Stimulated activated effector memory CD8-positive, alpha-beta T cell treated with anti-CD3 and anti-CD28 coated beads, Interleukin-12 subunit alpha, Interleukin-12 subunit beta, amount 100 ng/mL, for 72 hours (primary cell): ENCODE data around the gene POTEG.
"Not testable (repeated sequence)": the region's sequence is repeated elsewhere in the genome, so short reads cannot be mapped to it uniquely, and the experiment has no call there.

Experiments
- ATAC-seq: fragments of 150-1000 bp; cut with Tn5 transposase; 2 replicates; pipeline ENCODE4 v1.10.0; 2021
- DNase-seq, 2 donors: peaks; one replicate each; pipeline ENCODE4 v3.0.0; 2021 to 2022; ENCODE audit warnings: low spot score in 2 of 2
- H3K27ac Mint-ChIP-seq: one replicate; pipeline ENCODE4 v1.8.0; 2022; ENCODE audit warnings: mild to moderate bottlenecking, mixed read lengths
- H3K36me3 Mint-ChIP-seq: one replicate; pipeline ENCODE4 v1.8.0; 2022; ENCODE audit warnings: mild to moderate bottlenecking, mixed read lengths
- H3K4me1 Mint-ChIP-seq: one replicate; pipeline ENCODE4 v1.8.0; 2022; ENCODE audit warnings: mixed read lengths
- H3K4me3 Mint-ChIP-seq: one replicate; pipeline ENCODE4 v1.8.0; 2022; ENCODE audit warnings: mild to moderate bottlenecking, mixed read lengths
- H3K9me3 Mint-ChIP-seq: one replicate; pipeline ENCODE4 v1.8.0; 2022; ENCODE audit warnings: mixed read lengths

Gene POTEG

DNA sequence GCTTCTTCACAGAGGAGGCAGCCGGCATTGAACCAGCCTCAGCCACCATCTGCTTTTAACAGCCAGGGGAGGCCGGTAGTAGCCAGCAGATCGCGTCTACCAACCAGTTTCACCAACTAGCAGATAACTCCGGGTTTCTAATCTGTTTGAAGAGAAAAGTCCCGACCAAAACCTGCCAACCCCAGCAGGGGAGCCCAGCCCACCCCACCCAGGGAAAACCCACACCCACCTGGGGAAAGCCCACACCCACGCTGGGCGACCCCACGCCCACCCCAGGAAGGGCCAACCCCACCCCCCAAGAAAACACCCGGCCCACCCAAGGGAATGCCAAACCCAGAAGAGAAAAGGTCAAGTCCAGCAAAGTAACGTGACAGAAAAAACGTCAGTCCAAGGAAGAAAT, at the start of gene POTEG:
Gene POTEG, minus strand, starts transcription at position 101 of the 400 bp plus-strand sequence. Its CDS starts 52 bp downstream, at position 49.
- not testable (repeated sequence) for H3K27ac Mint-ChIP-seq, DNase-seq, H3K4me1 Mint-ChIP-seq

GRCh38 chr14:19482093-19482492, 48.0 kb upstream of the POTEG start:
- ATAC-seq, H3K36me3 Mint-ChIP-seq, H3K4me3 Mint-ChIP-seq, H3K4me1 Mint-ChIP-seq, DNase-seq, H3K9me3 Mint-ChIP-seq, H3K27ac Mint-ChIP-seq: not testable (repeated sequence)

More for the DNA sequence above, at the start of gene POTEG:
- ATAC-seq, H3K9me3 Mint-ChIP-seq, H3K4me3 Mint-ChIP-seq, H3K36me3 Mint-ChIP-seq: not testable (repeated sequence)

DNA sequence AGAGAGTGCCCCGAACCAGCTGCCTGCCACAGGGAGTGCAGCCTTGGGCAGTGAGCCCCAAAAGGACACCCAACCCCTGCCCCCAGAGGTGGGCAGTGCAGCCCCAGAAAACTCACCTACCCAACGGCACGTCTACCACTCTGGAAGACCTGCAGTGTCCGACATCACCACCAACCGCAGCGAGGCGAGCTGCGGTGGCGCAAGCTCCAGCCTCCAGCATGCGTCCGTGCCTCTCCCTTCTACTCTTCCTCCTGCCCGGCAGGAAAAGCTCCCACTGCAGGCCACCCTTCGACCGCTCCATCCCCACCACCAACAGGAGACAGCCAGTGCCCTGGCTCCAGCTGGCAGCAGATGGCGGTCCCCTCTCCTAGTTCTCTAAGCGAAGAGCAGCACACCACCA, 47.3 kb upstream of the POTEG start:
- H3K4me3 Mint-ChIP-seq, ATAC-seq, H3K4me1 Mint-ChIP-seq, H3K9me3 Mint-ChIP-seq, H3K27ac Mint-ChIP-seq, DNase-seq, H3K36me3 Mint-ChIP-seq: not testable (repeated sequence)

DNA sequence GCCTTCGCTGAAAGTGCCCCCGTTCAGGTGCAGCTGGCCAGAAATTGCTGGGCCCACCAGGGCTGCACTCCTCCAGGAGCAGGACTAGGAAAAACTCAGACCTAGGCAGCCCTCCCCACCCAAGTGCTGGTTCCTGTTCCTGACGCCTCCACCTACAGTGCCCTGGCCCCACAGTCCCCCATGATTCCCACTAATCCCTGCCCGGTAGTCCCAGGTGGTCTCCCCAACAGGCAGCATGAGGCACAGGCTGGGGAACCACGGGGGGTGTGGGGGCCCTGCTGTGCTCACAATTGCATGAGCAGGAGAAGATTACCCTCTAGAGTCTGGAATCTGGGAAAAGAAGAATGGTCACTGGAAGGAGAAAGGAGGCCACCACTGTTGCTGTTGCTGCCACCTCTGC, 46.4 kb upstream of the POTEG start:
- H3K4me3 Mint-ChIP-seq, H3K9me3 Mint-ChIP-seq, H3K27ac Mint-ChIP-seq, H3K36me3 Mint-ChIP-seq, DNase-seq, H3K4me1 Mint-ChIP-seq: not testable (repeated sequence)
- ATAC-seq = peak; percentile 33

DNA sequence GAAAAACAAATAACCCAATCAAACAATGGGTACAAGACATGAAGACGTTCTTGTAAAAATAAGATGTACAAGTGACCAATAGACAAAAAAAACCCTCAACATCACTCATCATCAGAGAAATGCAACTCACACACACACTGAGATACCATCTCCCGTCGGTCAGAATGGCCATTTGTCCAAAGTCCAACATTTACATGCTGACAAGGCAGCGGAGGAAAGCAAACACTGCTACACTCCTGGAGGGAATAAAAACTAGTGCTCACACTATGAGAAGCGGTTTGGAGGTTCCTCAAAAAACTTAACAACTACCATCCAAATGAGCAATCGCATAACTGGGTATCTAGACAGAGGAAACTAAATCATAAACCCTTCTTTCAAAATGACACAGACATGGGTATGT, 11.6 kb upstream of the POTEG start:
- H3K4me3 Mint-ChIP-seq, H3K36me3 Mint-ChIP-seq, DNase-seq, H3K27ac Mint-ChIP-seq, H3K9me3 Mint-ChIP-seq, H3K4me1 Mint-ChIP-seq, ATAC-seq: not testable (repeated sequence)

DNA sequence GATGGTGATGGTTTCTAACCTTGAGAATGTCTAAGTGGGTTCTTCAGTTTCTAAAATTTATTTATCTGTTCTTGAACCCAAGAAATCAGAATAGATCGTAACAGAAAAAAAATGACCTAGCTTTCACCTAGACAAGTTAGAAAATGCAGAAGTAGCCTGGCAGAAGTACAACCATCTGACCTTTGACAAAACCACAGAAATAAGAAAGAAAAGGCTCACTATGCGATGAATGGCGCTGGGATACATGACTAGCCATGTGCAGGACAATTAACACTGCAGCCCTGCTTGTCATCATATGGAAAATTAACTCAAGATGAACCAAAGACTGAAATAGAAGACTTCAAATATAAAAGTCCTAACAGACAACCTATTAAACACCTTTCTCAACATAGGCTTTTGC, 5.7 kb upstream of the POTEG start:
- H3K4me1 Mint-ChIP-seq, H3K27ac Mint-ChIP-seq, H3K9me3 Mint-ChIP-seq, ATAC-seq, H3K36me3 Mint-ChIP-seq, DNase-seq, H3K4me3 Mint-ChIP-seq: not testable (repeated sequence)

GRCh38 chr14:19439219-19439618, 5.1 kb upstream of the POTEG start:
- not testable (repeated sequence) for H3K27ac Mint-ChIP-seq, H3K4me1 Mint-ChIP-seq, H3K36me3 Mint-ChIP-seq, ATAC-seq, H3K4me3 Mint-ChIP-seq, H3K9me3 Mint-ChIP-seq, DNase-seq

GRCh38 chr14:19437126-19437443, 2.9 kb upstream of the POTEG start:
- H3K4me3 Mint-ChIP-seq, DNase-seq, H3K36me3 Mint-ChIP-seq, H3K4me1 Mint-ChIP-seq, H3K9me3 Mint-ChIP-seq, H3K27ac Mint-ChIP-seq: not testable (repeated sequence)
- peak; percentile 43 for ATAC-seq

DNA sequence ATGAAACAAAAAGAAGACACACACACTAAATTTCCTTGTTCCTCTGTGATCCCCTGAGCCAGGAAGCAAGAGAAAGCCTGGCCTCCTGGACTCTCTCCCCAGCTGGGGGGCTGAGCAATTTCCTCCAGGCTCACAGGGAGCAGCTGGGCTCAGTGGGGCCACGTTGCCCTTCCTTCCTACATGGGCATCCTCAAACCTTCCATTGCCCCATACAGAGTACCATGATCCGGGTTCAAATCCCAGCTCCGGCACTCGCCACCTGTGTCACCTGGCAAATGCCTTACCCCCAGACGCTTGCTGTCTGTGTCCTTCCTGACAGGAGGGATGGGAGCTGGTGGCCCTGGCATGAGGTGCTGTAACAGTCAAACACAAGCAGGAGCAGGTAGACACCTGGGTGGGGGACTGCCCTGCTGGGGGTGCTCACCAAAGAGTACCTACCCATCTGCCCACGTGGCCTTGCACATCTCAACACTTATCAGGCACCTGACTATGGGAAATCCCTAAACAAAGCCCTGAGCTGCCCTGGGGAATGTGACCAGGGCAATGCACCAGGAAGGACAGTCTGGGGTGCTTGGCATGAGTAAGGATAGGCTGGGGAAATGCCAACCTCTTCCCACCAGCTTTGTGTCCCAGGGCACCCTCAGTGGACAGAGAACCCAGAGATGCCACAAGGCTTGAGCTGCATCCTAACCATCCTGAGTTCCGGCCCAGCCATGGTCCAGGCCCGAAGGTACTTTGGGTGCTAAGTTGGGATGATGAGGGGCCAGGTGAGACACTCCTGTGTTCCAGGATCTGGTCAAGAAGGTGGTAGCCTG, 2.4 kb upstream of the POTEG start:
- not testable (repeated sequence) for DNase-seq, H3K27ac Mint-ChIP-seq, H3K9me3 Mint-ChIP-seq, H3K4me3 Mint-ChIP-seq, H3K36me3 Mint-ChIP-seq, H3K4me1 Mint-ChIP-seq
- ATAC-seq = peak; percentile 53

GRCh38 chr14:19435852-19436251, 1.7 kb upstream of the POTEG start:
- H3K27ac Mint-ChIP-seq, H3K4me1 Mint-ChIP-seq, H3K36me3 Mint-ChIP-seq, H3K4me3 Mint-ChIP-seq, DNase-seq, ATAC-seq, H3K9me3 Mint-ChIP-seq: not testable (repeated sequence)

GRCh38 chr14:19434891-19435290, 750 bp upstream of the POTEG start:
- DNase-seq, H3K9me3 Mint-ChIP-seq, H3K36me3 Mint-ChIP-seq, H3K4me3 Mint-ChIP-seq, ATAC-seq, H3K4me1 Mint-ChIP-seq, H3K27ac Mint-ChIP-seq: not testable (repeated sequence)

DNA sequence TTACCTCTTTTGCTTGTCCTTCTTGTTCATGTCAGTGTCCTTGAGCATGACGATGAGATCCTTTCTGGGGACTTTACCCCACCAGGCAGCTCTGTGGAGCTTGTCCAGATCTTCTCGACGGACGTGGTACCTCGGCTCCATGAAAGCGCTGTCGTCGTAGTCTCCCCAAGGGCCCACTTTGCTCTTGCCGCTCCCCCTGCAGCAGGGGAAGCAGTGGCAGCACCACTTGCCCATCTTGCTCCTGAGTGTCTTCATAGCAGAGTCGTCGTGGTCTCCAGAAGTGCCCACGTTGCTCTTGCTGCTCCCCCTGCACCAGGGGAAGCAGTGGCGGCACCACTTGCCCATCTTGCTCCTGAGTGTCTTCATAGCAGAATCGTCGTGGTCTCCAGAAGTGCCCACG, 376 bp downstream of the POTEG start:
- H3K36me3 Mint-ChIP-seq, H3K4me1 Mint-ChIP-seq, DNase-seq, H3K4me3 Mint-ChIP-seq, H3K9me3 Mint-ChIP-seq, H3K27ac Mint-ChIP-seq, ATAC-seq: not testable (repeated sequence)

DNA sequence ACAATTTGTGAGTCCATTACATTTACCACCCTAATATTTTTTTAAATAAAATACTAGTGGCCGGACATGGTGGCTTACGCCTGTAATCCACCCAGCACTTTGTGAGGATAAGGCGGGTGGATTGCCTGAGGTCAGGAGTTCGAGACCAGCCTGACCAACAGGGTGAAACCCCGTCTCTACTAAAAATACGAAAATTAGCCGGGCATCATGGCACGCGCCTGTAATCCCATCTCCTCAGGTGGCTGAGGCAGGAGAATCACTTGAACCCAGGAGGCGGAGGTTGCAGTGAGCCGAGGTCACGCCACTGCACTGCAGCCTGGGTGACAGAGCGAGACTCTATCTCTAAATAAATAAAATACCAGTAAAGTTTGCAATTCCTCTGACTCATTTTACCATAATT, 25.6 kb downstream of the POTEG start:
- H3K36me3 Mint-ChIP-seq, H3K4me3 Mint-ChIP-seq, ATAC-seq, H3K4me1 Mint-ChIP-seq, DNase-seq, H3K27ac Mint-ChIP-seq, H3K9me3 Mint-ChIP-seq: not testable (repeated sequence)

DNA sequence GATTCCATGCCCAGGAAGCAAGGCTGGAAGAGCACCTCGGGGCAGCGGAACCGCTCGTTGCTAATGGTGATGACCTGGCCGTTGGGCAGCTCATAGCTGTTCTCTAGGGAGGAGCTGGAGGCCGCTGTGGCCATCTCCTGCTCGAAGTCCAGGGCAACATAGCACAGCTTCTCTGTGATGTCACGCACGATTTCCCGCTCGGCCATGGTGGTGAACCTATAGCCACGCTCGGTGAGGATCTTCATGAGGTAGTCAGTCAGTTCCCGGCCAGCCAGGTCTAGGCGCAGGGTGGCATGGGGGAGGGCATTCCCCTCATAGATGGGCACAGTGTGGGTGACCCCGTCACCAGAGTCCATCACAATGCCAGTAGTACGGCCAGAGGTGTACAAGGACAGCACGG, 32.0 kb downstream of the POTEG start:
- not testable (repeated sequence) for H3K4me1 Mint-ChIP-seq, H3K36me3 Mint-ChIP-seq, H3K4me3 Mint-ChIP-seq, H3K27ac Mint-ChIP-seq, ATAC-seq, H3K9me3 Mint-ChIP-seq
- peak in 1 of 2 donors; percentile 40 for DNase-seq

DNA sequence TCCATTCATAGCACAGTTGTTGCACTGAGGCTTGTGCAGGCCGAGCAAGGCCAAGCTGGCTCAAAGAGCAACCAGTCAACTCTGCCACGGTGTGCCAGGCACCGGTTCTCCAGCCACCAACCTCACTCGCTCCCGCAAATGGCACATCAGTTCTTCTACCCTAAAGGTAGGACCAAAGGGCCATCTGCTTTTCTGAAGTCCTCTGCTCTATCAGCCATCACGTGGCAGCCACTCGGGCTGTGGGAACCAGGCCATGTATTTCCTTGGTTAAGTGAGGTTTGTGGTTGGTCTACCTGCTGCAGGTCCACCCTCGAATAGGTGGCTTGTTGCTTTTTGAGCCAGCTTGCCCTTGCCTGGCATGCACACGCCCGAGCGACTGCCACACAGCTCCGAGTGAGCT, 39.4 kb downstream of the POTEG start:
- H3K27ac Mint-ChIP-seq, H3K4me1 Mint-ChIP-seq, H3K9me3 Mint-ChIP-seq, H3K36me3 Mint-ChIP-seq, H3K4me3 Mint-ChIP-seq: not testable (repeated sequence)
- DNase-seq (peak in 1 of 2 donors; percentile 45), ATAC-seq (peak; percentile 34)

DNA sequence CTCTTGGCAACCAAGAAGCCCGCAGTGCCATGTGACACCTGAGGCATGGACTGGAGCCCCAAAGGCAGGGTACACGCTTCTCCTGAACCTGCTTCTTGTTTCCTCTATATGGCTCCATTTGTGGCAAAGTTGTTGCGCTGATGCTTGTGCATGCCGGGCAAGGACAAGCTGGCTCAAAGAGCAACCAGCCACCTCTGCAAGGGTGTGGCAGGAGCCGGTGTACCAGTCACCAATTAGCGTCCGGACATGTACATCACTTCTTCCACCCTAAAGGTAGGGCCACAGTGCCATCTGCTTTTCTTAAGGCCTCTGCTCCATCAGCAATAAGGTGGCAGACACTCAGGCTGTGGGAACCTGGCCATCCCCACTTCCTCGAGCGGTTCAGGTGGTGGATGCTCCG, 43.9 kb downstream of the POTEG start:
- peak in 1 of 2 donors; percentile 45 for DNase-seq
- not testable (repeated sequence) for H3K36me3 Mint-ChIP-seq, H3K4me1 Mint-ChIP-seq, H3K27ac Mint-ChIP-seq, ATAC-seq, H3K4me3 Mint-ChIP-seq, H3K9me3 Mint-ChIP-seq

DNA sequence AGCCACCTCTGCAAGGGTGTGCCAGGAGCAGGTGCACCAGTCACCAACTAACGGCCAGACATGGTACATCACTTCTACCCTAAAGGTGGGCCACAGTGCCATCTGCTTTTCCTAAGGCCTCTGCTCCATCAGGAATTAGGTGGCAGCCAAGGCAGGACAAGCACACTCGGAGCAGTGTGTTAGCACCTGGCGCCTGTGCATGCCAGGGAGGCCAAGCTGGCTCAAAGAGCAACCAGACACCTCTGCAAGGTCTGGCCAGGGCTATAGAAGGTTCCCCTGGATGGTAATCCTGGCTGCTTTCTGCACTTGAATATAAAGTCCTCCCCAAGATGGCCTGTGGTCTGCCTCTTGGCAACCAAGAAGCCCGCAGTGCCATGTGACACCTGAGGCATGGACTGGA, 45.4 kb downstream of the POTEG start:
- ATAC-seq, H3K4me3 Mint-ChIP-seq, H3K9me3 Mint-ChIP-seq, DNase-seq, H3K27ac Mint-ChIP-seq, H3K4me1 Mint-ChIP-seq, H3K36me3 Mint-ChIP-seq: not testable (repeated sequence)
